NCI-H1105 (cell line): ENCODE data around the gene ZNF518B.

Experiments used
- DNase-seq: peaks from one replicate; lab custom pipeline; 2025; lab: John Stamatoyannopoulos, UW

The ZNF518B gene

GRCh38 chr4:10457255-10457801 lies at the start of gene ZNF518B:
TSS of gene ZNF518B (minus strand) at chr4:10457426. CDS start at chr4:10446328, 11,098 bp downstream.
- DNase-seq = no peak

DNA sequence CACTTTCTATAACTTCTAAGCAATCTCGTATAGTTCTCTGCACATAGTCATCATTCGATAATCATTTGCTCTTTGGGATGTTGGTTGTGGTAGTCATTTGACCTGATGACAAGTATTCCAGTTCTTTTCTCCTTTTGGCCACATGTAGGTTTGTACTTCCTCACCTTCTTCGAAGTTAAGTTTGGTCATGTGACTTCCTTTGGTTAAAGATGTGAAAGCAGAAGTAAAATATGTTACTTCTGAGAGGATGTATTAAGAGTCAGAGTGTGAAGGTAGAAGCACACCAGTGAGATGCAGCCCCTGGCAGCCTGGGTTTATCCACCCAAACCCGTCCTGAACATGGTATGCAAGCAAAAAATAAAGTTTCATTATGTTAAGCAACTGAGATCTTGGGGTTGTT lies 48.9 kb upstream of the ZNF518B start:
- DNase-seq = no peak

DNA sequence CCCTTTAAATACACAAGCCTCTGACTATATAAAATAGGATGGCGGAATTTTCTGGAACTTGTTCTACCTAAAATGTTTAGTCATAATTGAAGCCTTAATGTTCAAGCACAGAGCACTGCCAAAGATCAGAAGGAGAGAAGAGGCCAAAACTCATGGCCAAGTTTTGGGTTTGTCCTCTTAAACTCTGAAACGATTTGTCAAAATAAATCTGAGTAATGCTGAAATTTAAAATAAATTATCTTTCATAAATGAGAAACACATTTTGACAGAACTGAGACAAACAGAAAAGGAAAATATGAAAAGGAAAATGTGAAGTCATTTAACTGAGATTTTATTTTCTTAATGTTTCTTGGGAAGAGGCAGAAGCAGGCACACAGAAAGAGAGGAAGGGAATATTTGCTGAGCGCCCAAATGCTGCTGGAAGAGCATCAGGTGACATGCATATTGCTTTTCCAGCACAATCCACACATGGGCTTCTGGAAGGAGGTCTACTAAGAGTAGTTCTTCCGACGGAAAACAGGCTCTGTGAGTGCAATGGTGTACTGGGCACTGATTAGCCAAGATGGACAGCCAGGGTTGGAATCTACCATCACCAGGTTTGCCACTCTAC lies 47.4 kb upstream of the ZNF518B start:
- no peak for DNase-seq

- no peak for DNase-seq
Observed at GRCh38 chr4:10502717-10503116, 45.5 kb upstream of the ZNF518B start.

DNA sequence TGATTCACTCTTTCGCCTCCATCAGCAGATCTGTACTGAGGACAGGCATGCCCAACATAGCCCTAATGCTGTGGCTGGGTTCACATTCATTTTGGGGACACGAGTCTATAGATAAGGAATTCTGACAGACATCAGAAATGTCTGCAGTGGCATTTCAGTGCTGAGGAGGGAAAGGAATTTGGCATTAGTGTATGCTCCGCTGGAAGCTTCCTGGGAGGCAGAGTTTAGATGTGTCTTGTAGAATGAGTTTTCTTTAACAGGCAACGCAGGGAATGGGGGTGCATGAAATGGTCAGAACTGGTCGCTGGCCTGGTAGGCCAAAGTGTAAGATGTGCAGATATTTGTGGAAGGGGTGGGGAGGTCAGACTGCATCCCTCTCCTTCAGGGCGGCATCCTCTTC lies 43.5 kb upstream of the ZNF518B start:
- DNase-seq = no peak

- no peak for DNase-seq
Observed at GRCh38 chr4:10496200-10496599, 39.0 kb upstream of the ZNF518B start.

DNA sequence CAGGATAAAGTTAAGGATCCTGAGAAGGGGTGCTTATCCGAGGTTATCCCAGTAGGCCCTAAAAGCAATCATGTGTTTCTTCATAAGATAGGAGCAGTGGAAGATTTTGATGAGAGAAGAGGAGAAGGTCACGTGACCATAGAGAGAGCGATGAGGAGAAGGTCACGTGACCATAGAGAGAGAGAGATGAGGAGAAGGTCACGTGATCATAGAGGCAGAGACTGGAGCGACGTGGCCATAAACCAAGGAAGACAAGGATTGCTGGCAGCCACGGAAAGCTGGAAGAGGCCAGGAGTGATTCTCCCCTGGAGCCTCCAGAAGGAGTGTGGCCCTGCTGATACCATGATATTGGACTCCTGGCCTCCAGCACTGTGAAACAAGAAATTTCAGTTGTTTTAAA lies 38.4 kb upstream of the ZNF518B start:
- no peak for DNase-seq

GRCh38 chr4:10492464-10492863 lies 35.2 kb upstream of the ZNF518B start:
- no peak for DNase-seq

DNA sequence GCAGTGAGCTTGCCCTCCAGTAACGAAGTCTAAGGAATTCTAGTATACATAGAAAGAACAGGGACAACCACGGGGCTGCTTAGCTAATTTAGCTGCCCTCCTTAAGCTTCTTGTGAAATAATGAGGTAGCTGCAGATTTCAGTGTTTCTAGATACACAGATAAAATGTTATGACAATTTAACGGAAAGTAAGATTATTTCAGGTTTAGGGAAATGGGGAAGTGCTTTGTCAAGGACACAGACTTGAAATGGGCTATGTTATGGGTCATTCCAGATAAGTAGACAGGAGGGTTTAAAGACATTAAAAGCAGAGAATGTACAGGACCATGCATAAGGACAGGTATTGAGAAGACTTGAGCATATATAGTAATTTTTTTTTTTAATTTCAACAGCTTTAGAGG lies 34.2 kb upstream of the ZNF518B start:
- DNase-seq = no peak

- DNase-seq = no peak
Observed at GRCh38 chr4:10490996-10491395, 33.8 kb upstream of the ZNF518B start.

DNA sequence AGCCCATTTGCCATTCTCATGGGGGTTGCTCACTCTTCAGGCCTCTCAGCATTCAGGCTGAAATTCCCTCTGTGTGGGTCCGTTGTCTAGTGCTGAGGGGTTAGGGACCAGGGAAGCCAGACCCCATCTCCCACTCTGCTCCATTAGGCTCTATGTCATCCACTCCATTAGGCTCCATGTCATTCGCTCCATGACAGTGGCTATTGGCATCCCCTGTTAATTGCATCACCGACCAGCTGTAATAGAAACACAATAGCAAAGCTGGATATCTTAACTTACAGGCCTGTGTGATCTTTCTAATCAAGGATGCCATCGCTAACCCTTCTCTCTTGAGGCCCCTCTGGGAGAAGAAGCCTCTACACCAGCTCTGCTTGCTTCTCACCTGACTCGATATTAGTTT lies 25.7 kb upstream of the ZNF518B start:
- DNase-seq = no peak

DNA sequence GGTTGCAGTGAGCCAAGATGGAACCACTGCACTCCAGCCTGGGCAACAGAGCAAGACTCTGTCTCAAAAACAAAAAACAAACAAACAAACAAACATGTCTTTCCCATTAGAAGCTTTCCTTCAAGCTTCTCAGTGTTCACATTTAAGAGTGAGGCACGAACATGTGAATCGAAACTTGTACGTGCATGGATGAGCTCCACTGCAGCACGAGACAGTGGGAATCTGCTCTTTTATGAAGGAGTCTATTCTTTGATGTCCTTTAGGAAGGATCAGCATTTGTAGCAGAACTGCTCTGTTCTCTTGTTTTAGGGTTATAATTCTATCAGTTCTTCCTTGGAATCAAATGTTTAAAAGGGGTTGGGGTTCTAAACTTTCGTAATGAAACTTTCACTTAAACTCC lies 23.4 kb upstream of the ZNF518B start:
- DNase-seq = no peak

DNA sequence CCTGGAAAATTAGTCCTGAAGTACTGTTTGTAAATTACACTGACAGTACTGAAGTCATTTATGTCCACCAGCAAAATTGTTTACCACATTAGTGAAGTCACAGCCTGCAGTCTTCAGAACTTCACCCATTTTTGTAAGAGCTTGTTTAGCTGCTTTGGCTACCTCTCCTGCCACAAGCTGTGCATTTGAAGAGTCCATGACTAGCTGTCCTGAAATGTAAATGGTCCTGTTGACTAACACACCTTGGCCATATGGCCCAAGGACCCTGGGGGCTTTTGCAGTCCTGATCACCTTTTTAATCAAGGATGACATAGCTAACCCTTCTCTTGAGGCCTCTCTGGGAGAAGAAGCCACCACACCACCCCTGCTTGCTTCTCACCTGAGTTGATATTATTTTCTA lies 21.4 kb upstream of the ZNF518B start:
- DNase-seq = no peak

DNA sequence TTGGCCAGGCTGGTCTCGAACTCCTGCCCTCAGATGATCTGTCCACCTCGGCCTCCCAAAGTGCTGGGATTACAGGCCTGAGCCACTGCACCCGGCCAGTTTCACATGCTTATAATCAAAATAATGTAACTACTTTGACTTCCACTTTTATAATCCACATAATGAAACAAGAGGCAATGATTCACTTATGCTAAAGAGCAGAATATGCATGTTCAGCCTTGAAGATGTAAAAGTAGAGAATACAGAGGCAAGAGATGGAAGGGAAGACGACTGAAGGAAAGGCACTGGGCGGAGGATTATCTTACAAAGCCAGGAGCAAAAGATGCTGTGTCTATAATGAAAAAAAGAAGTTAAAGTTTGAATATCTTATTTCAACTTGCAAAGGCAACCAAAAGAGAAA lies 13.3 kb upstream of the ZNF518B start:
- DNase-seq = no peak

GRCh38 chr4:10466161-10466560 lies 8.9 kb upstream of the ZNF518B start:
- DNase-seq = no peak

GRCh38 chr4:10462876-10463275 lies 5.7 kb upstream of the ZNF518B start:
- DNase-seq = no peak

- no peak for DNase-seq
Observed at GRCh38 chr4:10461850-10462400, 4.7 kb upstream of the ZNF518B start.

DNA sequence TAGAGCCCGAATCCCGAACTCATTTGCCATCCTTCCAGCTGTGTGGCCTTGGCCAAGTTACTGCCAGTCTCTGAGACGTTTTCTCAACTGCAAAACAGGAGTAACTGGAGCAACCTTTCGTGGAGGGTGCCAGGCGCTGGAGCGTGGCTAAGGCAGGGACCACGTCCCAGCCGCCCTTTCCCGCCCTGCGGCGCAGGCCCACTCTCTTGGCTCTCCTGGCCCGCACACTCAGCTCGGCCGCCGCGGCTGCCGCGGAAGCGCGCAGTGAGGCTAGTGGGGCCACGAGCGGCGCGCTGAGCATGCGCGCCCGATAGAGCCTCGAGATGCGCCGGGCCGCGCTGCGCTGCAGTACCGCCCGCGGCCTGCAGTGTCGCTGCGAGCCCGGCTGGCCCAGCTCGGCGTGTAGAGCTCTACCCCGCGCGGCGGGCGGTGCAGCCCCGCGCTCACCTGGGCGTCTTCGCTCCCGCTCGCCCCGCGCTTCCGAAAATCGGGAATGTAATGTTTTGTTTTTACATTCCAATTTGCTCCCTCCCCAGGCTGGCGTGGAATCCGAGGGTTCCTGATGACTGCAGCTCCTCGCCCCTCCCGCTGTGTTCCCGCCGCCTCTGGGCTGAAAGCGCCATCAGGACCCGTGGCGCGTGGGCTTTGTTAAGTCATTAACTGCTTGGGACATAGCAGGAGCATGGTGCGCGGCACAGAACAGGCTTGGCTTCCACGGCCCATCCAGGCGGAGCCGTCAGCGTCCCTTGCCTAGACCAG lies 4.0 kb upstream of the ZNF518B start:
- no peak for DNase-seq

DNA sequence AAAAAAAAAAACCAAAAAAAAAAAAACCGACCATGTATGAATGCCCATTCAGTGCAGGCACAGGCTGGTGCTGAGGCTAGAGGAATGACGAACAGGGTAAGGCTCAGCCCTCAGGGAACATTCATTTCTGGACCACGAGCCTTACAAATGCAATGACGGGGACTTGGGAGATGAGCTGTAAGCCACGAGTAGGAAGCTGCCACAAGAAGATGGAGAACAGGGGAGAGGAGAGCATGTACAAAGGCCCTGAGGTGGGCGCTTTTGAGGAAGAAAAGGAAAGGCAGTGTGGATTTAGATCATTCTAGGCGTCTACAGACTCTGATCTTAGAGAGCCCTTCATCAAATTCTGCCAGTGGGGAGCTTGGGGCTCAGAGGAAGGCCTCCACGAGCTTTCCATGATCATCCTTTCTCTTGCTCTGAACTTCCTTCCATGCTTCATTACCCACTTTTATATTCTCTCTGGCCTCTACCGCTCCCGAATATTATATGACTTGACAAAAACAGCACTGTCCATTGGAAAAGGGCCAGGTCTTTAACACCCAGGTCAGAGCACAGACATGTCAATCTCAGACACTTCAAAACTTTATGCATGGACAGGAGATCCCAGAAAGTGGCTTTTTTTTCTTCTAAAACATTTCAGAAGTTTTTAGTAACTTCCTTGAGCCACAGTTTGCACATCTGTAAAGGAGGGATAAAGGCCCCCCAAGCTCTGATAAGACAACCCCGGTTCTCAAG lies 3.3 kb upstream of the ZNF518B start:
- no peak for DNase-seq

- DNase-seq = no peak
Observed at GRCh38 chr4:10459305-10459704, 2.1 kb upstream of the ZNF518B start.

GRCh38 chr4:10458177-10458576 lies 951 bp upstream of the ZNF518B start:
- DNase-seq = no peak

DNA sequence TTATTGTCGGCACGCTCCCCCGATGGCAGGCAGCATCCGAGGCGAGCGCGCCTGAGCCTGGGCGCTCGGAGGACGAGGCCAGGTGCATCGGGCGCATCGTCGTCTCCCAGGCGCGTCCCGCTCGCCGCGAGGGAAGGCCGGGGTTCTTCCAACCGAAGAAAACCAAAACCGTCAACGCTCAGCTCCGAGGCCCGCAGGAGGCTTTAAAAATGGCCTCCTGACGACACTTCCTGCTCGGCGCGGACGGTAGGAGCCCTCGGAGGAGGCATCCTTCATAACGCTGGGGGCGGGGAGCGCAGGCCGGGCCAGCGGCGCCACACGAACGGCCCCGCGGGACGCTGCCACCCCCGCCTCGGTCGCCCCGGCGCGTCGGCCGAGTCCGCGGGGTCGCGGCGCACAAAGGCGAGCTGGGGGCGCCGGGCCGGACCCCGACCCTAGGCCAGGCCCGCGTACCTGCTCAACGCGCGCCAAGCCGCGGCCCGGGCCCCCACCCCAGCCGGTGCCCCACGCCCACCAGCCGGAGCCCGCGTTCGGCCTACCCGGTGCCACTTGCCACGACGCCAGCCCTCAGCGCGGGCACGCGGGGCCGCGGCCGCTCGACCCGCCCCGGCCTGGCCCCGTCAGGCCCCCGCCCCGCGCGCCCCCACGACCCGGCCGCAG lies 501 bp downstream of the ZNF518B start:
- DNase-seq = peak; percentile 6
